HepG2 (cell line): ENCODE data around the gene DVL3. TPM values are rescaled to one million over a fixed set of nuclear protein-coding genes. Genes with fewer than 3 reads are reported as not detected.
A peak's percentile ranks its signal among the peaks of the same experiment; 100 is the strongest.

Source experiments
- AKAP8 ChIP-seq: sonication (generic); formaldehyde crosslinking; IDR thresholded peaks from 2 replicates; pipeline ENCODE4 v1.5.1; 2020; ENCODE audit warnings: mild to moderate bottlenecking, missing genetic modification reagents
- DR1 ChIP-seq: sonication (generic); formaldehyde crosslinking; IDR thresholded peaks from 2 replicates; pipeline ENCODE4 v1.8.0; 2021; ENCODE audit warnings: mild to moderate bottlenecking, missing genetic modification reagents, inconsistent platforms
- ELF4 ChIP-seq: sonication (generic); formaldehyde crosslinking; IDR thresholded peaks from 2 replicates; pipeline ENCODE4 v1.5.0; 2020; ENCODE audit warnings: missing genetic modification reagents, mild to moderate bottlenecking, moderate library complexity, borderline replicate concordance
- ESRRA ChIP-seq: sonication (generic); formaldehyde crosslinking; IDR thresholded peaks from 2 replicates; pipeline ENCODE4 v1.5.1; 2020; ENCODE audit warnings: mild to moderate bottlenecking, low read depth, missing genetic modification reagents
- GABPA ChIP-seq, 2 experiments: IDR thresholded peaks; 2 replicates each; pipeline ENCODE4 v1.6.1; 2011 to 2016; ENCODE audit warnings: low read depth in 2 of 2, low read length in 1 of 2, missing biosample characterization in 1 of 2, missing genetic modification characterization in 1 of 2
- HDAC2 ChIP-seq: sonication (generic); formaldehyde crosslinking; IDR thresholded peaks from 2 replicates; pipeline ENCODE4 v1.4.0; 2020; ENCODE audit warnings: missing genetic modification reagents
- IRX3 ChIP-seq: sonication (generic); formaldehyde crosslinking; IDR thresholded peaks from 2 replicates; pipeline ENCODE4 v1.8.1; 2023; ENCODE audit warnings: mild to moderate bottlenecking, low read depth, missing genetic modification reagents, borderline replicate concordance
- KMT2B ChIP-seq: IDR thresholded peaks from 2 replicates; pipeline ENCODE4 v1.6.1; 2016; ENCODE audit warnings: missing genetic modification reagents, missing compliant biosample characterization
- MAFG ChIP-seq: sonication (generic); formaldehyde crosslinking; IDR thresholded peaks from 2 replicates; pipeline ENCODE4 v1.5.1; 2020; ENCODE audit warnings: mild to moderate bottlenecking, missing genetic modification reagents
- NFKBIZ ChIP-seq: IDR thresholded peaks from 2 replicates; pipeline ENCODE4 v1.6.1; 2018; ENCODE audit warnings: missing genetic modification reagents, missing compliant biosample characterization
- NR2F2 ChIP-seq: IDR thresholded peaks from 2 replicates; pipeline ENCODE4 v1.6.1; 2012; ENCODE audit warnings: low read depth, inconsistent platforms, borderline replicate concordance
- NR2F6 ChIP-seq, 2 experiments: IDR thresholded peaks; 2 replicates each; pipeline ENCODE4 v1.6.1; 2016; ENCODE audit warnings: antibody characterized with exemption in 1 of 2, mild to moderate bottlenecking in 1 of 2
- SALL1 ChIP-seq: sonication (generic); formaldehyde crosslinking; IDR thresholded peaks from 2 replicates; pipeline ENCODE4 v1.8.0; 2022; ENCODE audit warnings: mild to moderate bottlenecking, missing genetic modification reagents
- SUZ12 ChIP-seq: fragments of 150-350 bp; IDR thresholded peaks from 2 replicates; pipeline ENCODE4 v1.6.1; 2014; ENCODE audit warnings: low read depth, low read length
- TBX3 ChIP-seq: fragments of 450-650 bp; IDR thresholded peaks from 2 replicates; pipeline ENCODE4 v1.6.1; 2017; ENCODE audit warnings: antibody characterized with exemption, mild to moderate bottlenecking, inconsistent platforms, borderline replicate concordance
- XBP1 ChIP-seq: sonication (generic); formaldehyde crosslinking; IDR thresholded peaks from 2 replicates; pipeline ENCODE4 v1.5.0; 2020; ENCODE audit warnings: missing genetic modification reagents
- YEATS2 ChIP-seq: sonication (generic); formaldehyde crosslinking; IDR thresholded peaks from 2 replicates; pipeline ENCODE4 v1.4.0; 2020; ENCODE audit warnings: missing genetic modification reagents, borderline replicate concordance
- ZBTB42 ChIP-seq: sonication (generic); formaldehyde crosslinking; IDR thresholded peaks from 2 replicates; pipeline ENCODE4 v1.5.0; 2020; ENCODE audit warnings: mild to moderate bottlenecking, missing genetic modification reagents
- ZNF451 ChIP-seq: sonication (generic); formaldehyde crosslinking; IDR thresholded peaks from 2 replicates; pipeline ENCODE4 v1.5.0; 2020; ENCODE audit warnings: mild to moderate bottlenecking, missing genetic modification reagents
- ZNF510 ChIP-seq: sonication (generic); formaldehyde crosslinking; IDR thresholded peaks from 2 replicates; pipeline ENCODE4 v1.4.0; 2020; ENCODE audit warnings: low read depth, mild to moderate bottlenecking, missing genetic modification reagents
- polyA plus RNA-seq, 8 experiments: library from polyadenylated mRNA; depleted of rRNA in 3 of 8; stranded (reverse) in 7 of 8; unstranded in 1 of 8; fragments of >200 nt; fragmentation: Illumina TruSeq in 4 of 8; extraction: Trizol in 4 of 8; gene quantifications; 2 replicates each; pipeline versions ENCODE4 v1.2.1 to v1.2.3, GENCODE V29; 2011 to 2016; ENCODE audit warnings: low read depth in 4 of 8, missing spikeins in 1 of 8, mixed read lengths in 1 of 8; ENCODE audit not compliant: insufficient read depth in 1 of 8
- total RNA-seq, 5 experiments: library from RNA; depleted of rRNA; stranded (reverse); fragments of >200 nt; fragmentation: Illumina TruSeq; extraction: Trizol; gene quantifications; 2 replicates each; pipeline ENCODE4 v1.2.3, GENCODE V29; 2016; ENCODE audit warnings: low read depth in 1 of 5
- TF ChIP-seq, protein P1 (sequence below): sonication (generic); formaldehyde crosslinking; IDR thresholded peaks from 2 replicates; pipeline ENCODE4 v1.5.1; 2020; ENCODE audit warnings: missing genetic modification reagents, mild to moderate bottlenecking, borderline replicate concordance
- TF ChIP-seq, protein P2 (sequence below): sonication (generic); formaldehyde crosslinking; IDR thresholded peaks from 2 replicates; pipeline ENCODE4 v1.8.1; 2023; ENCODE audit warnings: mild to moderate bottlenecking, missing genetic modification reagents
- TF ChIP-seq, protein P3 (sequence below): sonication (generic); formaldehyde crosslinking; IDR thresholded peaks from 2 replicates; pipeline ENCODE4 v1.4.0; 2020; ENCODE audit warnings: missing genetic modification reagents, mild to moderate bottlenecking, borderline replicate concordance
- TF ChIP-seq, protein P4 (sequence below): sonication (generic); formaldehyde crosslinking; IDR thresholded peaks from 2 replicates; pipeline ENCODE4 v1.8.0; 2023; ENCODE audit warnings: mild to moderate bottlenecking, missing genetic modification reagents

The DVL3 gene
- total and polyA plus RNA-seq, 2 of the 13 experiments (the other 11 are each of a cell fraction or from before 2014, with no cell fraction given), result 29.0 to 36.1 TPM

DNA sequence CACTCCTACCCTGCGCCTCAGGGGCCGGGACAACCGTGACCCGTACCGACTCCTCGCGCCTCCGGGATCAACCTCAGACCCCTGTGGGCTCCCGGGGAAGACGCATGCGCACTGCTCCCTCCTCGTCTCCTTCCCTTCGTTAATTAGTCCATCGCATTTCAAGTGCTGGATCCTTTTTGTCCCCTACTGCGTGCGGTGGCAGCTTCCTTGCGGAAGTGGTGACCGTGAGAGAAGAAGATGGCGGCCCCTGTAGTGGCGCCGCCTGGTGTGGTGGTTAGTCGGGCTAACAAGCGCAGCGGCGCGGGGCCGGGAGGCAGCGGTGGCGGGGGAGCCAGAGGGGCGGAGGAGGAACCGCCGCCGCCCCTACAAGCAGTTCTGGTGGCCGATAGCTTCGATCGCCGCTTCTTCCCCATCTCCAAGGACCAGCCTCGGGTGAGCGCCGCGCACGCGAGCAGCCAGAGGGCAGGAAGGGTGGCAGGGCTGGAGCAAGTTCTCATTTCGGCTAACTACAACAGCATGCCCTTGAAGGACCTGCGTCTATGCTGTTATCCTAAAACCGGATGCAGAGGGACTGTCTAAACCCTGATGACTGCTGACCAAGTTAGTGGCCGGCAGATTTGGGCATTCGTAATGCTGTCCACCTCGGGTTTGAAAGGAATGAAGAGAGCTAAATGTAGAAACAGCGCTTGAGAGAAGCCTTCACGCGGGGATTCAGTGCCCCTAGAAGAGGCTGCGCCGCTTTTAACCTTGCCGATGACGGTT lies 19.8 kb upstream of the DVL3 start, which contains the start of gene EIF2B5 (continued):
- TF ChIP-seq GABPA (IDR thresholded peaks at IDR 0.05; ENCODE audit: low read depth, low read length) (peak; percentile 64), GABPA (CRISPR knock-in tag; IDR thresholded peaks at IDR 0.05; ENCODE audit: low read depth) (peak; percentile 93), XBP1 (no peak), DR1 (CRISPR knock-in tag) (peak; percentile 58), SALL1 (CRISPR knock-in tag) (peak; percentile 90), AKAP8 (CRISPR knock-in tag) (no peak), YEATS2 (peak; percentile 96), NFKBIZ (CRISPR knock-in tag) (no peak), SUZ12 (no peak), KMT2B (CRISPR knock-in tag) (peak; percentile 95), NR2F2 (no peak; the same call in 1 of the 2 replicates), ZNF510 (0 out of 2 replicates have a peak, but pooled peaks have one; percentile 63), HDAC2 (peak; percentile 84), ZBTB42 (CRISPR knock-in tag) (peak; percentile 55; the same call in 1 of the 2 replicates), NR2F6 (IDR thresholded peaks at IDR 0.05) (no peak), NR2F6 (CRISPR knock-in tag; IDR thresholded peaks at IDR 0.05) (peak; percentile 46; the same call in 1 of the 2 replicates), TBX3 (peak; percentile 62; the same call in 1 of the 2 replicates), IRX3 (no peak), ZNF451 (CRISPR knock-in tag) (no peak; the same call in 1 of the 2 replicates), MAFG (CRISPR knock-in tag) (no peak), ESRRA (CRISPR knock-in tag) (no peak), ELF4 (CRISPR knock-in tag) (peak; percentile 98)
- TF ChIP-seq, protein P1, sequence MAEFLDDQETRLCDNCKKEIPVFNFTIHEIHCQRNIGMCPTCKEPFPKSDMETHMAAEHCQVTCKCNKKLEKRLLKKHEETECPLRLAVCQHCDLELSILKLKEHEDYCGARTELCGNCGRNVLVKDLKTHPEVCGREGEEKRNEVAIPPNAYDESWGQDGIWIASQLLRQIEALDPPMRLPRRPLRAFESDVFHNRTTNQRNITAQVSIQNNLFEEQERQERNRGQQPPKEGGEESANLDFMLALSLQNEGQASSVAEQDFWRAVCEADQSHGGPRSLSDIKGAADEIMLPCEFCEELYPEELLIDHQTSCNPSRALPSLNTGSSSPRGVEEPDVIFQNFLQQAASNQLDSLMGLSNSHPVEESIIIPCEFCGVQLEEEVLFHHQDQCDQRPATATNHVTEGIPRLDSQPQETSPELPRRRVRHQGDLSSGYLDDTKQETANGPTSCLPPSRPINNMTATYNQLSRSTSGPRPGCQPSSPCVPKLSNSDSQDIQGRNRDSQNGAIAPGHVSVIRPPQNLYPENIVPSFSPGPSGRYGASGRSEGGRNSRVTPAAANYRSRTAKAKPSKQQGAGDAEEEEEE, result no peak
- TF ChIP-seq, protein P2, sequence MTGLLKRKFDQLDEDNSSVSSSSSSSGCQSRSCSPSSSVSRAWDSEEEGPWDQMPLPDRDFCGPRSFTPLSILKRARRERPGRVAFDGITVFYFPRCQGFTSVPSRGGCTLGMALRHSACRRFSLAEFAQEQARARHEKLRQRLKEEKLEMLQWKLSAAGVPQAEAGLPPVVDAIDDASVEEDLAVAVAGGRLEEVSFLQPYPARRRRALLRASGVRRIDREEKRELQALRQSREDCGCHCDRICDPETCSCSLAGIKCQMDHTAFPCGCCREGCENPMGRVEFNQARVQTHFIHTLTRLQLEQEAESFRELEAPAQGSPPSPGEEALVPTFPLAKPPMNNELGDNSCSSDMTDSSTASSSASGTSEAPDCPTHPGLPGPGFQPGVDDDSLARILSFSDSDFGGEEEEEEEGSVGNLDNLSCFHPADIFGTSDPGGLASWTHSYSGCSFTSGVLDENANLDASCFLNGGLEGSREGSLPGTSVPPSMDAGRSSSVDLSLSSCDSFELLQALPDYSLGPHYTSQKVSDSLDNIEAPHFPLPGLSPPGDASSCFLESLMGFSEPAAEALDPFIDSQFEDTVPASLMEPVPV (CRISPR knock-in tag), result no peak; the same call in 1 of the 2 replicates
- TF ChIP-seq, protein P3, sequence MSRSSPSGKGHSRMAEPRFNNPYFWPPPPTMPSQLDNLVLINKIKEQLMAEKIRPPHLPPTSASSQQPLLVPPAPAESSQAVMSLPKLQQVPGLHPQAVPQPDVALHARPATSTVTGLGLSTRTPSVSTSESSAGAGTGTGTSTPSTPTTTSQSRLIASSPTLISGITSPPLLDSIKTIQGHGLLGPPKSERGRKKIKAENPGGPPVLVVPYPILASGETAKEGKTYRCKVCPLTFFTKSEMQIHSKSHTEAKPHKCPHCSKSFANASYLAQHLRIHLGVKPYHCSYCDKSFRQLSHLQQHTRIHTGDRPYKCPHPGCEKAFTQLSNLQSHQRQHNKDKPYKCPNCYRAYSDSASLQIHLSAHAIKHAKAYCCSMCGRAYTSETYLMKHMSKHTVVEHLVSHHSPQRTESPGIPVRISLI (CRISPR knock-in tag), result no peak
- TF ChIP-seq, protein P4, sequence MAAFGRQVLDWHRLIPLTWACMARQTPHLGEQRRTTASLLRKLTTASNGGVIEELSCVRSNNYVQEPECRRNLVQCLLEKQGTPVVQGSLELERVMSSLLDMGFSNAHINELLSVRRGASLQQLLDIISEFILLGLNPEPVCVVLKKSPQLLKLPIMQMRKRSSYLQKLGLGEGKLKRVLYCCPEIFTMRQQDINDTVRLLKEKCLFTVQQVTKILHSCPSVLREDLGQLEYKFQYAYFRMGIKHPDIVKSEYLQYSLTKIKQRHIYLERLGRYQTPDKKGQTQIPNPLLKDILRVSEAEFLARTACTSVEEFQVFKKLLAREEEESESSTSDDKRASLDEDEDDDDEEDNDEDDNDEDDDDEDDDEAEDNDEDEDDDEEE (CRISPR knock-in tag), result peak; percentile 64; the same call in 1 of the 2 replicates
